H7 (cell line): ENCODE results near the gene MN1. TPM values are rescaled to one million over a fixed set of nuclear protein-coding genes. Genes with fewer than 3 reads are reported as not detected.

ENCODE experiments used
- DNase-seq: peaks from one replicate; pipeline ENCODE4 v3.0.0; 2012
- H3K27me3 ChIP-seq: 2 replicates; pipeline ENCODE4 v1.6.0; 2011; ENCODE audit warnings: mild to moderate bottlenecking, low read length; ENCODE audit not compliant: control insufficient read depth, insufficient read depth
- H3K36me3 ChIP-seq: replicated peaks from 2 replicates; pipeline ENCODE4 v1.5.1; 2011; ENCODE audit warnings: low read length; ENCODE audit not compliant: control insufficient read depth, insufficient read depth
- H3K4me3 ChIP-seq: 2 replicates; pipeline ENCODE4 v1.5.1; 2011; ENCODE audit warnings: low read depth, mild to moderate bottlenecking, control low read depth, low read length, moderate library complexity; ENCODE audit not compliant: insufficient read depth
- total RNA-seq: library from RNA; depleted of rRNA; stranded (reverse); fragments of >200 nt; shearing (Covaris generic); gene quantifications from 2 replicates; pipeline ENCODE4 v1.2.3, GENCODE V29; 2014

Gene MN1
- total RNA-seq, 1 experiment from 2014 or later = 22.1 TPM

DNA sequence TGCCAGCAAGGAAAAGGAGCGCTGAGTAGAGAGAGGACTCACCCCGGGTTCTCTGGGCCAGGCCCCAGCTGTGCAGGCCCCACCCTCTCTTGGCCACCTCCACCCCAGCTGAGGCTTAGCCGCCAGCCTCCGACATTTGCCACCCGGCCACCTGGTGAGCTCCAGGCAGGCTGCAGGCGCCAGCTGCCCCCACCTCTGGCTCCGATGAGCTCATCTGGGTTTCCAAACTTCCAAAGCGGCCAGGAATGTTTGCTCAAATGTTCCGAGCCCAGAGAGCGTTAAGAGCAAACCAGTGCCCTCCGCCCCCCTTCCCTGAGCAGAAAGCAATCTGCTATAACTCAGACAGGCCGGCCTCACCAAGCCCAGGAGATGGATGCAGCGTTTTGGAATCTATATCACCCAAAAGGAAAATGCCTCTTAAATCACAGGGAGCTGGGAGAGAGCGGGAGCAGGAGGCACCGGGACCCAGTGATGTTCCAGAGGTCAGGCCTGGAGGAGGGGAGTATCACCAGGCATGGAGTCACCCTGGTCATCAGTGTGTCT, 9.1 kb upstream of the MN1 start:
- H3K27me3 ChIP-seq = no peaks in the 10 kb centered on the region
- no peaks in the 10 kb centered on the region for H3K36me3 ChIP-seq
- H3K4me3 ChIP-seq = no peak overlapping the region
- peak; percentile 65 for DNase-seq

DNA sequence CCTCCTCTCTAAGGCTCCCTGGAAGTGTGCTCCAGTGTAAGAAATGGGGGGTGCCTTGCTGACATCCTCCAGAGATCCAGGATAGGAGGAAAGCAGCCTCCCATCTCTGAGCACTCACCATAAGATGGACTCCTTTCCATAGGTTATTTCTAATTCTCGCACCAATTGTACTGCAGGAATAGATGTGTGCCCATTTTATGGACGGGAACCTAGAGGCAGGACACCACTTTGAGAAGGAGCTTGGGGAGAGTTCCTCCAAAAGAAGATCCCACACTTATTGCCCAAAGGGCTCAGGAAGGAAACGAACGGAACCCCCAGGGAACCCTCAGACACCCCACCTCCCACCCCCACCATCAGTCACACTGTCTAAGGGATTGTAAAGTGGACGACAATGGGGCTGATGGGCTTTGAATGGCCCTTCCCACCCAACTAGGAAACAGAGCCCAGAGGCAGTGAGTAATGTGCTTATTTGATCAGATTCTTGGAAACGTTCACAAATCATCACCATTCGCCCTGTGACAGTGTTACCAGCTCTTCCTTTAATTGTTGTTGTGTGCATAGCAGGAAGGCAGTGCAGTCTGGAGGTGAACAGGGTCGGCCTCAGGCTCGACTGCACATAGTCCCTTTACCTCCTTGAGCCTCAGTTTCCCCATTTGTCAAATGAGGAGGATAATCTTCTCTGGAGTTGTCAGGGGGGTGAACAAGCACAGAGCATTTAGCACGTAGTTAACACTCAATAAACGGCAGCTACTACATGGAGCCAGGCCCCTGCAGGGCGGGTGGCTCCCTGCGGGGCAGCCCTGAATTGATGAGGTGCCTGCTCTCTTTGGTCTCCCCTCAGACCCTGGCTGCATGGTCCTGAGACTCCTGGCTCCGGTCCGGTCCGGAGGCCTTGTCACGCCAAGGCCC, 8.4 kb upstream of the MN1 start:
- Histone ChIP-seq H3K4me3 (no peak overlapping the region), H3K36me3 (no peaks in the 10 kb centered on the region), H3K27me3 (no peaks in the 10 kb centered on the region)
- DNase-seq = no peak

DNA sequence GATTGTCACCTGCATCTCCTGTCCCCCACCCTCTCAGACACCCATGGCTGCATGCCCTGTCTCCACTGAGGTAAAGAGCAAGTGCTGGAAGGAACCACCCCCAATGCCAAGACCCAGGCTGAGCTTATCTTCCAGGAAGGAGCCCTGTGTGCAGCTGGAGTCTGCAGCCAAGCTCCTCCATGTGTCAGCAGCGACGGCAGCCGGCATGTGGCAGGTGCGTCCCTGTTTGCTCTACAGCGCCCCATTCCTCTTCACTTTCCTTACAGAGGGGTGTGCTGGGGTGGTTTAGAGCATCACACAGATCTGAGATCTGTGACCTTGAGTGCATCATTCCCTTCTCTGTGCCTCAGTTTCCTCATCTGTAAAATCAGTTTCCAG, 7.7 kb upstream of the MN1 start:
- peak; percentile 64 for DNase-seq
- peaks cover 4% of the 10 kb centered on the region; the same call in 1 of the 2 replicates for H3K27me3 ChIP-seq
- no peaks in the 10 kb centered on the region for H3K36me3 ChIP-seq
- H3K4me3 ChIP-seq = no peak overlapping the region

DNA sequence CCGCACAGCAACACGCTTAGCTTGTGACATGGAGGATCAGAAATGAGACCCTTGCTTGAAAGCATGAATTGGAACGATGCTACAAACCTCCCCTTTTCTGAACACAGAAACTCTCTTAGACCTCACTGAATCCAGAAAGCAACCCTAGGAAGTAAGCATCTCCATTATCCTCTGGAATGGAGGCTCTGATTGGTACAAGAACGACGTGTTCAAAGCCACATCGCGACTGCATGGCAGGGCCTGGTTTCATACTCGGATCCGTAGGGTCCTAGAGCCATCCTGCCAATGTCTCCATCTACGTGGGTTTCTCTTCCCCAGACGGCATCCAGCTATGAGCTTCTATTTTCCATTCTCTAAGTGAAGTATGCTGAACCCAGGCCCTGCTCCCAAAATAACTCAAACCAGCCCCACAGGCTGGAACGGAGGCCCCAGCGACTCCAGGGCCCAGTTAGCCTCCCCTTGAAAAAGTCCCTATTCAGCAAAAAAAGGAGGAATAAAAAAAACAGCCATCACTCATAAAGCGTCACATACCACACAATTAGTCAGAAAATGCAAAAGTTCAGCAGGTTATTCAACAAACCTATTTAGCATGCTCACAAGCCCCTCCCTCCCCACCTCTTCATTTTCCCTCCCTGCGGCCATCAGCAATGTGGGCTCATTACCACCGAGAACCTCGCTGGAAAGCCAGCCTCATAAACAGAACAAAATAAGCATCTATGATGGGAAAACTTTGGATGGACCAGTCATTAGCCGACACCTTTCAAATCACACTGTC, 7.1 kb upstream of the MN1 start:
- Histone ChIP-seq H3K27me3 (peaks cover 8% of the 10 kb centered on the region; the same call in 1 of the 2 replicates), H3K36me3 (no peaks in the 10 kb centered on the region), H3K4me3 (no peak overlapping the region)
- DNase-seq = no peak

DNA sequence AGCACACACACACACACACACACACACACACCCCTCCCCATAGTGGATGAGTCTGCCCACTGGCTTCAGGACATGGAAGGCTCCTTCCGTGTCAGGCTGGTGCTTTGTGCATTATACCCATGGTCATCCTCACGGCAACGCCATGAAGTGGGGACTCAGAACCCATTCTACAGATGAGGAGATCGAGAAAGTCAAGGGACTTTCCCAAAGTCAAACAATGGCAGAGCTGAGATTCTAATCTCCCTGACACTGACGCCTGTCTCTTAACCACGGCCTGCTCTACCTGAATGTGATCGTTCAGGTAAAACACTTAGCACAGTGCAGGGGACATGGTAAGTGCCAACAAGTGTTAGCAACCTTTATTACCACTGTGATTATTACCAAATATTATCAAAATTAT, 4.3 kb upstream of the MN1 start:
- peaks cover 29% of the 10 kb centered on the region; the same call in 1 of the 2 replicates for H3K27me3 ChIP-seq
- H3K36me3 ChIP-seq = no peaks in the 10 kb centered on the region
- no peak for DNase-seq
- no peak overlapping the region for H3K4me3 ChIP-seq

DNA sequence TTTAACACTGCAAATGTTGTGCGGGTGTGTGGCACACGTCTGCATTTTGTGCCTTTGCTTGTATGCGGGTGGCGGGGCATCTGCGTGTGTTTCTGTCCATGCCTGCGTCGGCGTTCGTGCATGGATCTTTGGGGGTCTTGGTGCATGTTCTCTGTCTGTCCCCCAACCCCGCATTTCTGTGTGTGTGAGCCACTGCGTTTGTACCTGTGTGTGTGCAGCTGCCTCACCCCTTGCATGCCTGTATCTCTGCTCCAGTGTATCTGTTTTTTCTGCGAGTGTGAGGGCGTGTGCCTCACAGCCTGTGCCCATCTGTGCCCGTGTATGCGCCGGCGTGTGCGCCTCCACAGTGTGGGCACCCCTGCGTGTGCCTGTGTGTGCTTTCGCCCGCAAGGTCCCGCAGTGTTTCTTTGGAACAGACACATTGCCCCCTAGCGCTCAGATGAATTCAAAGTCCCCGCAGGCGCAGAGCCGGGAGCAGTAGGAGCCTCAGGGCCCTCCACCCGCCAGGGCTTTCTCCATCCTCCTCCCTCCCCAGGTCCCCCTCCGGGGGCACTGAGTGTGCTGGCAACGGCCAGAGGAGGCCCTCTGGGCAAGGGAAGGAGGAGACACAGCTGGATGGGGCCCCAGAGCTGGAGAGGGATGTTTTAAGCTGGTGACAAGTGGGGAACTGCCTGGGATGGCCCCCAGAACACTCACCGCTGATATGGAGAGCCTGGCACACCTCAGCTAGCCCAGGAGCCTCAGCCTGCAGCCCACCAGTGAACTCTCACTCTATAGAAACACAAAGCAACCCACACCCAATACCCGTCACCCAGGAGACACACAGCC, 3.1 kb upstream of the MN1 start:
- peaks cover 41% of the 10 kb centered on the region for H3K27me3 ChIP-seq
- no peaks in the 10 kb centered on the region for H3K36me3 ChIP-seq
- H3K4me3 ChIP-seq = no peak overlapping the region
- DNase-seq = peak; percentile 92

DNA sequence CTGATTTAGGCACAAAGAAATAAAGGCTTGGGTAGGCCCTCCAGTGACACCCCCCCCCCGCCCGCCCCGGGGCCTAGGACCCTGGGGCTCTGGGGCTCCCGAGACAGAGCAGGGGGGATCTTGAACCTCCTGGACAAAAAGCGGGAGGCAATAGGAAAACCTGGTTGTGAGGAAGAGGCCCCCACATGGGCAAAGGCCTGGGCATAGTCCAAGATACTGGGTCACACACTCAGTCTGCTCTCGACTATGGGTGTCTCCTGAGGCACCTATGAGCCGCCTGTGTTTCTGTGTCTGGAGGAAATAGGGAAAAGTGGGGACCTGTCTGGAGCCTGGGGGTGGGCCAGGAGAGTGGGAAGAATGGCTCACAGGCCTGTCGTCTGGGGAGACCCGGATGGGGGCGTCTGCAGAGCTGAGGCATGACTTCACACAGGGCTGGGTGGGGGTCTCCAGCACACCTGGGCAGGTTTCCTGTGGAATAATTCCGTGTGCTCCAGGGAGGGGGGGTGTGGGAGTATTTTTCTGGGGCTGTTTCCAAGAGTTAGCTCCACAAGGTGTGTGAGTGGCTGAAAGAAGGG, 2.4 kb upstream of the MN1 start:
- DNase-seq = peak; percentile 69
- H3K36me3 ChIP-seq = no peaks in the 10 kb centered on the region
- no peak overlapping the region for H3K4me3 ChIP-seq
- H3K27me3 ChIP-seq = peaks cover 48% of the 10 kb centered on the region

DNA sequence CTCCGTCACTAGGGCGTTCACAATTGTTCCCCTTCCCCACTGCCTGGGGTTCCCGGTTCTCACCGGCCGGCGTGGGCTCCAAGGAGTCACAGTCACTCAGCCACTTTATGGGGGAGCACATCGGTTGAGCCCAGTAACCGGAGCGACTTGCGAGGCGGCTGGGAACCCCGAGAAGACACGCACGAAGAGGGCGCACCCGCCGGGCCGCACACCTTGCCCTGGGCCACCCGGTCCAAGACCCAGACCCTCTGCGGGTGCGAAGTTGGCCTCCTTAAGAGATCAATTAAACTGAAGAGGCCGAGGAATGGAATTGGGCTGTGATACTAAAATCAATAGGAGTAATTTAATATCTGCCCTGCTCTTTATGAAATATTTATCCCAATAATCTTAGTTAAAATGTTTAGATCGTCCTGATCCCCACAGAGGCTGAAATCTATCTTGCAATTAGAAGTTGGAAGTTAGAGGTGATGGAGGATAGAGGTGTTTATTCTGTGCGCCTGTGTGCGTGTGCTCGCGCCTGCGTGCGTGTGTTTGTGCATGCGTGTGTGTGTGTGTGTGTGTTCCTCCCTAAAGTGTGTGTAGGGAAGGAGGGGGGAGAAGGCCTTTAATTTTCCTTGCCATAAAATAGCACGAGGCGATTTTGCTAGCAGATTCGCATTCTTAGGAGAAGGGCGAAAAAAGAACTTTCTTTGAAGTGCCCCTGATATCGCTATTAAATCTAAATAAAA, 954 bp upstream of the MN1 start:
- Histone ChIP-seq H3K36me3 (no peaks in the 10 kb centered on the region), H3K4me3 (peak overlapping the region; percentile 76), H3K27me3 (peaks cover 63% of the 10 kb centered on the region)
- peak; percentile 73 for DNase-seq

DNA sequence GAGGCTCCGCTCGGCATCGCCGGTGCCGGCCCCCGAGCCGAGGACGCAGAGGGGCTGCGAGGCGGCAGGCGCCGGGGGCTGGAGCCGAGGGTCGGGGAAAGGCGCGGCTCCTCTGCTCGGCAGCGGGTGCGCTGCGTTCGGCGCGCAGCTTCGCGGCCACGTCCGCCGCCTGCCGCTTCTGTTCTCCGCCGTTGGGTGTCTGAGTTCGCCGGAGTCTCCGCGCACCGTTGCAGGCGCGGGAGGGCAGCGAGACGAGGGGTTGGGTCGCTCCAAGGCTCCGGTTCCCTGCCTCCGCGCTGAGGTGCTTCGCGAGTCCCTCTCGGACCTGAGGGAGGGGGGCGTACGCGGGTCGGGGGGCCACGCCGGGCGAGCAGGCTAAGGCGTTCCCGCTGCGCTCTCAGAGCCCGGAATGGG, 347 bp downstream of the MN1 start:
- peak; percentile 88 for DNase-seq
- H3K27me3 ChIP-seq = peaks cover 76% of the 10 kb centered on the region

DNA sequence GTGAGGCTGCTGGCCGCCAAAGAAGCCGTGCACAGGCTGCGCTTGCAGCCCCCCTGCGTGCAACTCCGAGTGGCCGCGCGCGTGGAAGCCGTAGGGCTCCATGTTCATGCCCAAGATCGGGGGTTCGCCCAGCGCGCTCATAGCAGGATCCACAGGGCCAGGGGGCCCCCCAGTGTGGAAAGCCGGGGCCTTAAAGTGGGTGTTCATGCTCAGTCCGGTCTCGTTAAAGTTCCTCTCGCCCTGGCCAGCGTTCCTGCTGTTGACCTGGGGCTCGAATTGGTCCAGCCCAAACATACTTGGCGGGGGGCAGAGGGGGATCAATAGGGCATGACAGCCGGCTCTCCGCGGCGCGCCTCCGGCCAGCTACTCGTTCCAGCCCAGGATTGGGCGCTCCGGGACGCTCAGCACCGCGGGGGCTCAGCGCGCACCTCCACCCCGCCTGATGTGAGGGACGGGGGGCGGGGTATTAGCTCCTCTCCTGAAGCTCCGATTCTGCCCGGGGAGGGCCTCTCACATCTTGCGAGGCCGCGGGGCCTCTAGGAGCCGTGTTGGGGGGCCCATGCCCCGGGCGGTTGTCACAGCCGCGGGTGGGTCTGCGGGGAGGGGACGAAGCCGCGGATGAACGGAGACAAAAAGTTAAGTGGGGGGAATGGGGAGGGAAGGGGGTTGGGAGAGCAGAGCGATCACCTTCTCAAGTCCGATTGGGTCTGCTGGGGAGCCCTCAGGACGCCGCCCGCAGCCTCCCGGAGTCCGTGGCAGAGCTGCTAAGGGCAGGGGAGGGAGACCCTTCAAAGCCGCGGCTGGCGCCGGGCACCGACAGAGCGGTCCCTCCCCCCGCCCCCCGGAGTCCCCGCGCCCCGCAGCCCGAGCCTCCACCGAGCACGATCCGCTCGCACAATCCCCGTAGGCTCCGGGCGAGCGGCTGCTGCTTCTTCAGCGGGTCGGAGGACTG, 1.0 kb downstream of the MN1 start:
- no peaks in the 10 kb centered on the region for H3K36me3 ChIP-seq
- peaks cover 82% of the 10 kb centered on the region for H3K27me3 ChIP-seq
- peak overlapping the region; percentile 76 for H3K4me3 ChIP-seq
- peak; percentile 87 for DNase-seq

More for the DNA sequence above, 347 bp downstream of the MN1 start:
- H3K36me3 ChIP-seq = no peaks in the 10 kb centered on the region
- H3K4me3 ChIP-seq = peak overlapping the region; percentile 76

DNA sequence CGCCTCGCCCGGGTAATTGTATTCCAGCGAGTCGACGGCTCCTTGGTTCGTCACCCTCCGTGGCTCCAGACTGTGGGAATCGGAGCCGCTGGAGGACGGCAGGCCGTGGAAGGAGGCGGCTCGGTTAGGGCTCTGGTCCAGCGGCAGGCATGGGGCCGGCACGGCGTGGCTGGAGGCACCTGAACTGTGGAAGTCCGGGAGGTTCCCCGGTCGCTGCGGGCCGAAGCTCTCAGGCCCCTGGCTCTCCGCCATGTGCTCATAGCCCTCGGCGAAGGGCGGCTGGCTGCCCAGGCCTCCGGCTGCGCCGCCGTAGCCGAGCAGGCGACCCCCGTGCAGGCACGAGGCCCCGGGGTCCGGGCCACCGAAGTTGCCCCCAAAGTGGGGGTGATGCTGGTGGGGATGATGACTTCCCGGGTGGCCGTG, 1.7 kb downstream of the MN1 start:
- H3K36me3 ChIP-seq = no peaks in the 10 kb centered on the region
- peak; percentile 83 for DNase-seq
- H3K27me3 ChIP-seq = peaks cover 86% of the 10 kb centered on the region
- H3K4me3 ChIP-seq = peak overlapping the region; percentile 76

DNA sequence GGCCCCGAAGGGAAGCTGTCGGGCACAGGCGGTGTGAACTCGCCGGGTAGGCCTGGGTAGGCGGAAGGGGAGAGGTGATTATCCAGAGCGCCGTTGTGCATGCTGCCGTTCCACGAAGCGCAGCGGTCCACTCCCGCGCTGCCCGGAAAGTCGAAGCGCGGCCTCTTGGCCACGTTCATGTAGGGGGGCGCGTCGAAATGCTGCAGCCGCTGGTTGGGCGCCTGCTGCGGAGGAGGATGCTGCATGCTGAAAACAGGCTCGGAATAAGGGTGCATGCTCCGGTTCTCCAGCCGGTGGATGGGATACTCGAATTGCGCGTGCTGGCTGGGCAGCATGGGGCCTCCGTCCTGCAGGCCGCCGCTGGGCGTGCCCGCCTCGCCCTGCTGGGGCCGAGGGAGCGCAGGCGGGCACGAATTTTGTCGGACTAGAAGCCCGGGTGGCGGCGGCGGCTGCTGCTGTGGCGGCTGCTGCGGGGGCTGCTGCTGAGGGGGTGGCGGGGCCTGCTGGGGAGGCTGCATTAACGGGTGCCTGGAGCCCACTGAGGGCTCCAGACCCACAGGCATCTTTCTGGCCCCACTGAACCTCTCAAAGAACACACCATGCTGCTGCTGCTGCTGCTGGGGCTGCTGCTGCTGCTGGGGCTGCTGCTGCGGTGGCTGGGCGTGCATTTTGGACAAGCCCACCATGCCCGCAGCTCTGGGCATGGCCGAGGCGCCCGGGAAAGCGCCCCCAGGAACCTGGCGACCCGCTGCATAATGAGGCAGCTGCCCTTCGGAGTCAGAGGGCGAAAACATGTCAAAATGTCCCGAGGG, 2.3 kb downstream of the MN1 start:
- DNase-seq = peak; percentile 79
- Histone ChIP-seq H3K27me3 (peaks cover 82% of the 10 kb centered on the region), H3K36me3 (no peaks in the 10 kb centered on the region), H3K4me3 (peak overlapping the region; percentile 76)
